ENCODE measurements around the gene ZMAT3. TPM values are rescaled to one million over a fixed set of nuclear protein-coding genes. Genes with fewer than 3 reads are reported as not detected.
A peak's percentile ranks its signal among the peaks of the same experiment; 100 is the strongest.

The ZMAT3 gene
- total and polyA plus RNA-seq, 2 of the 13 experiments (the other 11 are each of a cell fraction or from before 2014, with no cell fraction given): 11.4 to 11.7 TPM

GRCh38 chr3:179071323-179072099 lies at the start of gene ZMAT3 (continued):
- peak; percentile 74; the same call in 1 of the 2 replicates for TF ChIP-seq ZGPAT (CRISPR knock-in tag; IDR thresholded peaks at IDR 0.05)
- no peak for TF ChIP-seq IRF2 (CRISPR knock-in tag; IDR thresholded peaks at IDR 0.05)
- no peak for TF ChIP-seq MED8 (CRISPR knock-in tag; IDR thresholded peaks at IDR 0.05; ENCODE audit: insufficient replicate concordance)
- peak; percentile 91 for TF ChIP-seq HNRNPLL (IDR thresholded peaks at IDR 0.05; ENCODE audit: low read depth, low read length, poor library complexity, severe bottlenecking)
- TF ChIP-seq ZNF7 (CRISPR knock-in tag; IDR thresholded peaks at IDR 0.05): no peak
- TF ChIP-seq ZNF234 (CRISPR knock-in tag; conservative IDR thresholded peaks at IDR 0.05): no peak
- no peak for TF ChIP-seq ZNF276 (CRISPR knock-in tag; IDR thresholded peaks at IDR 0.05; ENCODE audit: low read depth)
- TF ChIP-seq ZNF567 (CRISPR knock-in tag; IDR thresholded peaks at IDR 0.05; ENCODE audit: borderline replicate concordance): 0 out of 2 replicates have a peak, but pooled peaks have one; percentile 73
- no peak for TF ChIP-seq NFKB2 (CRISPR knock-in tag; IDR thresholded peaks at IDR 0.05; ENCODE audit: borderline replicate concordance)
- TF ChIP-seq FOSL1 (CRISPR knock-in tag; IDR thresholded peaks at IDR 0.05; ENCODE audit: borderline replicate concordance): no peak
- TF ChIP-seq ZFP36L1 (CRISPR knock-in tag; IDR thresholded peaks at IDR 0.05): no peak
- no peak for TF ChIP-seq CBX2 (IDR thresholded peaks at IDR 0.05; ENCODE audit: low read depth, low read length)
- no peak for TF ChIP-seq CBX2 (CRISPR knock-in tag; IDR thresholded peaks at IDR 0.05; ENCODE audit: low read depth)
- TF ChIP-seq GATA4 (IDR thresholded peaks at IDR 0.05; ENCODE audit: borderline replicate concordance, low read depth): no peak
- peak; percentile 73; the same call in 1 of the 2 replicates for TF ChIP-seq MEIS2 (CRISPR knock-in tag; IDR thresholded peaks at IDR 0.05)
- TF ChIP-seq HCFC1 (IDR thresholded peaks at IDR 0.05; ENCODE audit: low read depth, low read length): no peak
- peak; percentile 63 for TF ChIP-seq MXD4 (CRISPR knock-in tag; IDR thresholded peaks at IDR 0.05)
- 0 out of 2 replicates have a peak, but pooled peaks have one; percentile 56 for TF ChIP-seq ZNF441 (CRISPR knock-in tag; IDR thresholded peaks at IDR 0.05; ENCODE audit: borderline replicate concordance)
- no peak for TF ChIP-seq GPBP1L1 (CRISPR knock-in tag; IDR thresholded peaks at IDR 0.05)
- no peak for TF ChIP-seq FOXP1 (IDR thresholded peaks at IDR 0.05)
- no peak for TF ChIP-seq FOXP1 (CRISPR knock-in tag; IDR thresholded peaks at IDR 0.05)
- no peak for TF ChIP-seq TOPORS (CRISPR knock-in tag; IDR thresholded peaks at IDR 0.05)
- peak; percentile 57 for TF ChIP-seq PHF20 (CRISPR knock-in tag; IDR thresholded peaks at IDR 0.05)
- no peak for TF ChIP-seq BATF2 (CRISPR knock-in tag; IDR thresholded peaks at IDR 0.05)
